Subcutaneous abdominal adipose tissue (tissue), 5 donors: ENCODE data around the gene GAL3ST1.
"Not testable (repeated sequence)": the region's sequence is repeated elsewhere in the genome, so short reads cannot be mapped to it uniquely, and the experiment has no call there.

Experiments
- H3K27ac ChIP-seq: one replicate; pipeline ENCODE4 v1.7.0; 2013; ENCODE audit warnings: low read depth, mild to moderate bottlenecking, inconsistent platforms, low read length, moderate library complexity
- H3K27me3 ChIP-seq, 5 donors: one replicate each; pipeline ENCODE4 v1.7.0; 2013; ENCODE audit warnings: low read length in 5 of 5, inconsistent platforms in 1 of 5; ENCODE audit not compliant: control insufficient read depth in 5 of 5, insufficient read depth in 4 of 5
- H3K36me3 ChIP-seq, 5 donors: one replicate each; pipeline ENCODE4 v1.7.0; 2013; ENCODE audit warnings: low read length in 5 of 5; ENCODE audit not compliant: control insufficient read depth in 5 of 5, insufficient read depth in 5 of 5
- H3K4me1 ChIP-seq, 5 donors: one replicate each; pipeline ENCODE4 v1.7.0; 2013; ENCODE audit warnings: low read length in 5 of 5, mild to moderate bottlenecking in 3 of 5, moderate library complexity in 1 of 5; ENCODE audit not compliant: control insufficient read depth in 5 of 5, insufficient read depth in 5 of 5
- H3K4me3 ChIP-seq, 5 donors: one replicate each; pipeline ENCODE4 v1.7.0; 2013; ENCODE audit warnings: low read length in 5 of 5, low read depth in 1 of 5
- H3K9ac ChIP-seq, 5 donors: one replicate each; pipeline ENCODE4 v1.7.0; 2013; ENCODE audit warnings: low read length in 5 of 5, mild to moderate bottlenecking in 4 of 5, moderate library complexity in 3 of 5
- H3K9me3 ChIP-seq, 5 donors: one replicate each; pipeline ENCODE4 v1.7.0; 2013; ENCODE audit warnings: low read length in 5 of 5; ENCODE audit not compliant: control insufficient read depth in 5 of 5
- donor health status: healthy.
- donor health status: healthy.
- donor health status: healthy.
- donor health status: healthy.
- donor health status: healthy.

GAL3ST1 gene

DNA sequence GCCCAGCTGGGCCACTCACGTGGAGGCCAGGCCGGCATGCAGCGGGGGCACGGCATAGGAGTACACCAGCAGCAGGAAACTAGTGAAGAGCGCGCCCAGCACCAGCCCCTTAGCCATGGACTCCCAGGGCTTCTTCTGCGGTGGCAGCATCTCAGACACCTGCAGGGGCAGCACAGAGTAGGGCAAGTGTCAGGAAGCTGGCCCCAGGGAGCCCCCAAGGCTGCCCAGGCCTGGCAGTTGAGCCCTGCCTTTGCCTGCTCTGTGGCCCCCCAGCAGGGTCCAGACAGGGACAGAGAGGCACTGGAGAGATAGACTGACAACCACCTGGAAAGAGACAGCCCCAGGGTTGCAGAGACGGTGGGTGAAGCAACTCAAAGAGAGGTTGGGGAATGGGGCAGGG, 17.2 kb downstream of the GAL3ST1 start:
- Histone ChIP-seq H3K4me1 (no peaks in the 10 kb centered on the region), H3K27ac (no peak overlapping the region), H3K9me3 (no peaks in the 10 kb centered on the region), H3K36me3 (no peaks in the 10 kb centered on the region), H3K9ac (no peak overlapping the region), H3K4me3 (no peak overlapping the region), H3K27me3 (peaks cover 2 to 11% (median 7%) of the 10 kb centered on the region in 5 donors)

DNA sequence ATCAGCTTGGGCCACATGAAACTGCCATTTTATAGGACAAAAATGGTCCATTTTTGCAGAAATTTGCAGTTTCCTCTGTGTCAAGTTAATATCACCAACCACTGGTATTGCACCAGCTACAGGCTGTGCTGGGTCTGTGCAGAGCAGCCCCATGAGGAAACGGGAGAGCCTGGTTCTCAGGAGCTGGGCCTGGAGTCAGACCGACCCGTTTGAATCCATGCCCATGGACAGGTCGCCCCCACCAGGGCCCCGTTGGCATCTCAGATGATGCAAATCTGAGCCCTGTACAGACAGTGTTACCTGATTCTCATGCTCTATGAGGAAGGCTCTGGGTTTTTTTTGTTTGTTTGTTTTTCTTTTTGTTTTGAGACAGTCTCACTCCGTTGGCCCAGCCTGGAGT, 18.1 kb downstream of the GAL3ST1 start:
- Histone ChIP-seq H3K9ac (no peak overlapping the region), H3K4me1 (no peaks in the 10 kb centered on the region)

DNA sequence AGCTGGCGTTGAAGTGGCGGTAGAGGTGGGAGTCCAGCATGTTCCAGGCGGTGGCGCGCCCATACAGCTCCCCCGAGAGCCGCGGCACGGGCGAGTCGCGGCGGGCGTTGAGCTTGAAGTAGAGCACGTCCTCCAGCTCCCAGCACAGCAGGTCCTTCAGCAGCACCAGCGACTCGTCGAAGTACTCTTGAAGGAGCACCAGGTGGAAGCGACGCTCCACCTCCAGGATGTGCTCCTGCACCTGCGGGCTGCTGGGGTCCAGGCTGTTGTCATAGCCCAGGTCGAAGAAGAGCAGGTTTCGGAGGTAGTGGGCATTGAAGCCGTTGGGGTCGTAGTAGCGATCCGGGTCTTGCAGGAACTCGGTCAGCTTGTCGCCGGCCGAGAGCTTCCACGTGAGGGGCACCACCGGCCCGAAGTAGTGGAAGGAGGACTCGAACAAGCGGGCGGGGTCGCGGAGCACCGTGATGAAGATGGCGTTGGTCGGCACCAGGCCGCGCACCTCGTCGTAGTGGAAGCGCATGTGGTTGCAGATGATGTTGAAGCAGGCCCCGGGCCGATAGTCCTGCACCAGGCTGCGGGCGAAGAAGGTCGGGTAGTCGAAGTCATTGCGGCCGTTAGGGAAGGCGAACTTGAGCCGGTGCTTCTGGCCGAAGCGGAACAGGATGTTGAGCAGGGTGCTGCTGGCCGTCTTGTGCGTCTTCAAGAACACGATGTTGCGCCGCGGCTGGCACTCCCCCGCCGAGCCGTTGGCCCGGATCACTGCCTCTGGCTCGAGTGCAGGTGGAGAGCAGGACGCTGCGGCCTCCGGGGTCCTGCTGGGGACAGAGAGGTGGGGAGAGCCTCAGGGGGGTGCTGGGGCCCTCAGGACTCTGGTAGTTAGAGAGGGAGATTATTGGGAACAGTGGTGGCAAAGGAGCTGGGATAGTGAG, 18.9 kb downstream of the GAL3ST1 start:
- Histone ChIP-seq H3K9ac (no peak overlapping the region), H3K27me3 (peaks cover 0 to 4% (median 0%) of the 10 kb centered on the region in 5 donors), H3K27ac (no peak overlapping the region), H3K4me1 (no peaks in the 10 kb centered on the region), H3K4me3 (no peak overlapping the region), H3K36me3 (no peaks in the 10 kb centered on the region), H3K9me3 (no peaks in the 10 kb centered on the region)

More for the DNA sequence above, 18.1 kb downstream of the GAL3ST1 start:
- H3K36me3 ChIP-seq, result no peaks in the 10 kb centered on the region
- peaks cover 0 to 7% (median 2%) of the 10 kb centered on the region in 5 donors for H3K27me3 ChIP-seq
- H3K27ac ChIP-seq, result no peak overlapping the region
- no peaks in the 10 kb centered on the region for H3K9me3 ChIP-seq
- H3K4me3 ChIP-seq, result no peak overlapping the region

DNA sequence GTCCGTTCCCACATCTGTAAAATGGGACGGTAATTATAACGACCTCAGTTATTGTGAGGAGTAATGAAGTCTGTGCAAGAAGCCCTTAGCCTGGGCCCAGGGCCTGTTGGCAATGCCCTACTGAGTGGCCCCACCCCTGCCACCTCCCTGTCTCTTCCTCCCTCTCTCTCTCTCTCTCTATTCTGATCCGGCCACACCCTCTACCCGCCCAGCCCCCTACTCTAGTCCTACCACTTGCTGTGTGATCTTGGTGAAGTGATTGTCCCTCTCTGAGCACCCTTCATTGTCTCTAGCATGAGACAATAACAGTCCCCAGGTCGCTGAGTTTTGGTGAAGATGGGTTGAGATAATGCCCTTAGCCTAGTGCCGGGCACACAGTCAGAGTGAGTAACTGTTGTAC, 20.5 kb downstream of the GAL3ST1 start:
- H3K9me3 ChIP-seq, result no peaks in the 10 kb centered on the region
- H3K4me3 ChIP-seq, result no peak overlapping the region
- peaks cover 0 to 3% (median 0%) of the 10 kb centered on the region in 5 donors for H3K27me3 ChIP-seq
- no peaks in the 10 kb centered on the region for H3K36me3 ChIP-seq
- H3K27ac ChIP-seq, result no peak overlapping the region
- peaks cover 0 to 6% (median 0%) of the 10 kb centered on the region in 5 donors for H3K4me1 ChIP-seq
- H3K9ac ChIP-seq, result no peak overlapping the region

DNA sequence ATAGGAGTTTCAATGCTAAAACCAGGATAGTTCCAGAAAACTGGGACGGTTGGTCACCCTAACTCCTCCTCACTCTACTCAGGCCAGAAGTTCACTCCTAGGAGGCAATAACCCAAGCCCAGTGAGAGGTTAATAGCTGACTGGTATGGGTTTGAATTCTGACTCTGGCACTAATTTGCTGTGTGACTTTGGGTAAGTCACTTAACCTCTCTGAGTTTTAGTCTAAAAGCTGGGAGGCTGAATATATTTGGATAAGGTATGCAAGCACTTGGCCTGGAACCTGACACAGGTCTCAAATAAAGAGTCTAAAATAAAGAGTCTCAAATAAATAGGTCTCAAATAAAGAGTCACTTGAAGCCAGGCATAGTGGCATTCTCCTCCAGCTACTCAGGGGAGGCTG, 21.7 kb downstream of the GAL3ST1 start:
- Histone ChIP-seq H3K36me3 (no peaks in the 10 kb centered on the region), H3K9me3 (no peaks in the 10 kb centered on the region), H3K27ac (no peak overlapping the region), H3K9ac (no peak overlapping the region), H3K4me1 (peaks cover 0 to 6% (median 0%) of the 10 kb centered on the region in 5 donors), H3K4me3 (no peak overlapping the region), H3K27me3 (peaks cover 0 to 3% (median 0%) of the 10 kb centered on the region in 5 donors)

DNA sequence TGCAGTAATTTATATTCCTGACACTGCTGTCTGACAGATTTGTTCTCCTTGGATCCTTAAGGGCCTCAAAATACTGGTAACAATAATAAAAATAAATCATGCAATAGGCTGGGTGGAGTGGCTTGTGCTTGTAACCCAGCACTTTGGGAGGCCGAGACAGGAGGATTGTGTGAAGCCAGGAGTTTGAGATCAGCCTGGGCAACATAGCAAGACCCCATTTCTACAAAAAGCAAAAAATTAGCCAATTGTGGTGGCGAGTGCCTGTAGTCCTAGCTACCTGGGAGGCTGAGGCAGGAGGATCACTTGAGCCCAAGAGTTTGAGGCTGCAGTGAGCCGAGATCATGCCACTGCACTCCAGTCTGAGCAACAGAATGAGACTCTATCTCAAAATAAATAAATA, 22.7 kb downstream of the GAL3ST1 start:
- not testable (repeated sequence) for H3K27me3 ChIP-seq, H3K9me3 ChIP-seq, H3K27ac ChIP-seq, H3K9ac ChIP-seq, H3K4me1 ChIP-seq, H3K36me3 ChIP-seq, H3K4me3 ChIP-seq

DNA sequence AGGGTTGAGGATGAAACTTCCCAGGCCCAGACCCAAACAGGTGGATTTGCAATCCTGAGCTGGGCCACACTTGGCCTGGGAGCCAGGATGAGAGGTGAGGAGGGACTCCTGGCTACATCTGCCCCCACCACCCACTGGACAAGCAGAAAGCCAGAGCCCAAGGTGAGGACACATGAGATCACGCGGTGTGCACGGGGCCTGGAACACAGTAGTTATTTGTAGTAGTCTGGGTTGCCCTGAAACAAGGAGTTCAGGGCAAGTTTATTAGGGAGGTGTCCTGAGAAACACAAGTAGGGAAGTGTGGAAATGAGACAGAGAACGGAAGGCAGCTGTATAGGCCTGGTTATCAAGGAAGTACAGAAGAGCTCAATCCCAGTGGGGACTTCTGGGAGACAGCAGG, 27.3 kb downstream of the GAL3ST1 start:
- Histone ChIP-seq H3K27ac (no peak overlapping the region), H3K27me3 (peaks cover 10 to 27% (median 23%) of the 10 kb centered on the region in 5 donors), H3K36me3 (no peaks in the 10 kb centered on the region), H3K4me3 (no peak overlapping the region), H3K9me3 (no peaks in the 10 kb centered on the region), H3K9ac (no peak overlapping the region), H3K4me1 (peaks cover 0 to 8% (median 4%) of the 10 kb centered on the region in 5 donors)

DNA sequence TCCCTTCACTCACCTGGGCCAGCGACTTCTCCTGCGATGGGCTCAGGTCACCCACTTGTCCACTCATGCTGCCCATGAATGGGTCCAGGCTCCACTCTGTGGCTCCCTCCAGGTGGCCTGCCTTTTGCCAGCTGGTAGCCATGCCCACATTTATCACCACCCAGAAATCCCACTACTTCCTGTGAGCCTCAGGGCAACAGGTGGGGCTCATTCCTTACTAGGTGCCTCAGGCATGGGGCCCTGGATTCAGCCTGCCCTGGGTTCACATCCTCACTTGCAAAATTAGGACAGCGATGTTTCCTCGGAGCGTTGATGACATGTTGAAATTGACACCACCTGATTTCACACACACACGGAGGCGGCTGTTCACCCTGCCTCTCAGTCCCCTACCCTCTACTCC, 27.8 kb downstream of the GAL3ST1 start, which contains the start of gene SEC14L6:
SEC14L6 (minus strand) TSS at position 126 of the 400 bp plus-strand sequence; CDS start at position 67, 59 bp downstream.
- H3K27ac ChIP-seq, result no peak within 1 kb of the TSS
- no peak within 1 kb of the TSS for H3K9ac ChIP-seq
- H3K4me1 ChIP-seq, result peaks cover 0 to 11% (median 7%) of the 10 kb centered on the region in 5 donors
- no peaks in the 10 kb centered on the region for H3K9me3 ChIP-seq
- H3K27me3 ChIP-seq, result peaks cover 11 to 32% (median 23%) of the 10 kb centered on the region in 5 donors
- H3K36me3 ChIP-seq, result no peaks in the 10 kb centered on the region
- no peak within 1 kb of the TSS for H3K4me3 ChIP-seq

DNA sequence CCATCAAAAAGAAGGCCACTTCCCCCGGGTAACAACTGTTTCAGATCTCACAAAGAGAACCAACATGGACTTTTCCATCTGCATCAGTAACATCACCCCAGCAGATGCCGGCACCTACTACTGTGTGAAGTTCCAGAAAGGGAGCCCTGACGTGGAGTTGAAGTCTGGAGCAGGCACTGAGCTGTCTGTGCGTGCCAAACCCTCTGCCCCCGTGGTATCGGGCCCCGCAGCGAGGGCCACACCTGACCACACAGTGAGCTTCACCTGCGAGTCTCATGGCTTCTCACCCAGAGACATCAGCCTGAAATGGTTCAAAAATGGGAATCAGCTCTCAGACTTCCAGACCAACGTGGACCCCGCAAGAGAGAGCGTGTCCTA, 31.7 kb downstream of the GAL3ST1 start:
- no peak overlapping the region for H3K27ac ChIP-seq
- H3K27me3 ChIP-seq, result peaks cover 15 to 37% (median 28%) of the 10 kb centered on the region in 5 donors
- peak overlapping the region in 1 of 5 donors; percentile 42 for H3K4me3 ChIP-seq
- H3K36me3 ChIP-seq, result no peaks in the 10 kb centered on the region
- peaks cover 0 to 11% (median 4%) of the 10 kb centered on the region in 5 donors for H3K4me1 ChIP-seq
- no peaks in the 10 kb centered on the region for H3K9me3 ChIP-seq
- no peak overlapping the region for H3K9ac ChIP-seq
